ENCODE results near the gene GABRR2.
"Not testable (repeated sequence)": the region's sequence is repeated elsewhere in the genome, so short reads cannot be mapped to it uniquely, and the experiment has no call there.

GABRR2 gene

DNA sequence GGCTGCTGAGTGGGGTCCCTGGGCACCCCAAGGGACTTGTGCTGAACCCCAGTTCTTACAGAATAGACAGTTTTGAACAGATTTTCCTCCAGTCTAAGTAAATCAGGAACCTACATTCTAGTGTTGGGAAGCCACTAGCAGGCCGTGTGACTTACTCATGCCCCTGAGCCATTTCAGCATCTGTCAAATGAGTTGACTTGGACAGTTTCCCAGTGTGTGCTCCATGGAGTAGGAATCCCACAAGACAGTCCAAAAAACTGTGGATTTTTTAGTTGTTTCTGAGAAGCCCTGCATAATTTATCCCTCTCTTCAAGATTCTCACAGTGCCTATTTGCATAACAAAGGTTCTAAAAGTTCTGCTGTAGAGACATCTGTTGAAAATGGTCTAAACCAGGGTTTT, 2.1 kb downstream of the GABRR2 start:
- Histone ChIP-seq H3K4me1 (ENCODE audit: insufficient read depth, low read length) (peaks cover 14% of the 10 kb centered on the region), H3K9me3 (ENCODE audit: control insufficient read depth, insufficient read depth, low read length) (no peaks in the 10 kb centered on the region), H3K9ac (ENCODE audit: low read depth, low read length) (no peak overlapping the region), H3K36me3 (ENCODE audit: insufficient read depth, low read length) (no peaks in the 10 kb centered on the region)

DNA sequence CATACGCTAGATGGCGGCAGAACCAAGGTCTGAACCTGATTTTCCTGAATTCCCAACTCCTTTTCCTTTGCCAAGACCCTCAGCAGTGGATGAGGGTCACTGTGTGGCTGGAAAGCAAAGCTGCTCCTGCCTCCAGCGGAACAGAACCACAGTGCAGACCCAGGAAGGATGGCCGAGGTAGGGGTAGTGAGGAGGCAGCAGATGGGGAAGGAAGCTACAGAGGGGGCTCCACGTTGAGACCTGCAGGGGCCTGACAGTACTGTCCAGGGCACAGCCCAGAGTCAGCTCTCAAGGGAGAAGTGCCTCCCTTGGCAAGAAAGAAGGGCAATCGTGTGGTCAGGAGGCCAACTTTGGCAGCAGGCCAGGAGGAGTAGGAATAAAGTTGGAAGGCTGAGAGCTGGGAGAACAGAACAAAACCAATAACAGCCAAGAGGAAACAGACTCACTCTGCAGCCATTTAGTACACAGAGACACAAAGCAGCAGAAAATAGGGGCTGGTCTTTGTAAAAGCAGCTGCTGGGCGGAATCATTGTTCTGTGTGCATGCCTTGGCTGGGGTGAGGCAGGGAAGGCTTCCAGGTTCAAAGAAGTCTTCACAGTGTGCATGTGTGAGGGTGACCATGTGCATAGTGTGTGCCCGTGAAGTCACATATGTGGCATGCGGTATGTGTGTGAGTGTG, 3.1 kb downstream of the GABRR2 start:
- peaks cover 14% of the 10 kb centered on the region for H3K4me1 ChIP-seq (ENCODE audit: insufficient read depth, low read length)
- no peaks in the 10 kb centered on the region for H3K9me3 ChIP-seq (ENCODE audit: control insufficient read depth, insufficient read depth, low read length)
- H3K9ac ChIP-seq (ENCODE audit: low read depth, low read length), result no peak overlapping the region
- H3K36me3 ChIP-seq (ENCODE audit: insufficient read depth, low read length), result no peaks in the 10 kb centered on the region

DNA sequence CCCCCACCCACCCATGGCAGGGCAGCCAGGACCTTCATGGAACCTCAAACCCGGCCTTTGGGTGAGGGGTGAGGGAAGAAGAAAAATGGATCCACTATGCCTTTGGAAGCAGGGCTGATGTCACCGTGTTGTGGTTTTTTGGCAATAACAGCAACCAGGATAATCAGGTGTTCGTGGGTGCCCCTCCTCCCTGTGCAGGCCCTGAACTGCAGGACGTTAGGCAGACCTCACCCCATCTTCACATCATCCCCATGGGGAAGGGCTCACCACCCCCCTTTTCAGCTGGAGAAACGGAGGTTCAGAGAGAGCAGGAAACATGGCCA, 3.6 kb downstream of the GABRR2 start:
- Histone ChIP-seq H3K9ac (ENCODE audit: low read depth, low read length) (no peak overlapping the region), H3K36me3 (ENCODE audit: insufficient read depth, low read length) (no peaks in the 10 kb centered on the region), H3K9me3 (ENCODE audit: control insufficient read depth, insufficient read depth, low read length) (no peaks in the 10 kb centered on the region), H3K4me1 (ENCODE audit: insufficient read depth, low read length) (peaks cover 14% of the 10 kb centered on the region)

DNA sequence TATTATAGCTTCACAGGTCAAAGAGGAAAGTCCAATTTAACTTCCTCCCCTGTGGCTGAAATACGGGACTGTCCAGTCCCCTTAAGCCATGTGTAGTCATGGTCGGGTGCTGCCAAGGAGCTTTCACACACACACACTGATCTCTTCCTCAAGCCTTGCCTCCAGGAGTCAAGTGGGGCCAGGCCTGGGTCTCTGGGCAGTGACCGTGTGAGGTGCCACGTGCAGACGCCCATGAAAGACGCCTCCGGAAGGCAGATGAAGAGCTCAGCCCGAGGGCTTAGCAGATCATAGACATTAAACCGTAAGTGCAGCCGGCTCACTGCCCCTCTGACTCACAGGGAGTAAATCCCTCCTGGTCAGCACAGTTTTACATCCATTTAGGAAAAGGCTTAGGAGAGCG, 4.2 kb downstream of the GABRR2 start:
- H3K36me3 ChIP-seq (ENCODE audit: insufficient read depth, low read length), result no peaks in the 10 kb centered on the region
- H3K9ac ChIP-seq (ENCODE audit: low read depth, low read length), result no peak overlapping the region
- no peaks in the 10 kb centered on the region for H3K9me3 ChIP-seq (ENCODE audit: control insufficient read depth, insufficient read depth, low read length)
- peaks cover 14% of the 10 kb centered on the region for H3K4me1 ChIP-seq (ENCODE audit: insufficient read depth, low read length)

DNA sequence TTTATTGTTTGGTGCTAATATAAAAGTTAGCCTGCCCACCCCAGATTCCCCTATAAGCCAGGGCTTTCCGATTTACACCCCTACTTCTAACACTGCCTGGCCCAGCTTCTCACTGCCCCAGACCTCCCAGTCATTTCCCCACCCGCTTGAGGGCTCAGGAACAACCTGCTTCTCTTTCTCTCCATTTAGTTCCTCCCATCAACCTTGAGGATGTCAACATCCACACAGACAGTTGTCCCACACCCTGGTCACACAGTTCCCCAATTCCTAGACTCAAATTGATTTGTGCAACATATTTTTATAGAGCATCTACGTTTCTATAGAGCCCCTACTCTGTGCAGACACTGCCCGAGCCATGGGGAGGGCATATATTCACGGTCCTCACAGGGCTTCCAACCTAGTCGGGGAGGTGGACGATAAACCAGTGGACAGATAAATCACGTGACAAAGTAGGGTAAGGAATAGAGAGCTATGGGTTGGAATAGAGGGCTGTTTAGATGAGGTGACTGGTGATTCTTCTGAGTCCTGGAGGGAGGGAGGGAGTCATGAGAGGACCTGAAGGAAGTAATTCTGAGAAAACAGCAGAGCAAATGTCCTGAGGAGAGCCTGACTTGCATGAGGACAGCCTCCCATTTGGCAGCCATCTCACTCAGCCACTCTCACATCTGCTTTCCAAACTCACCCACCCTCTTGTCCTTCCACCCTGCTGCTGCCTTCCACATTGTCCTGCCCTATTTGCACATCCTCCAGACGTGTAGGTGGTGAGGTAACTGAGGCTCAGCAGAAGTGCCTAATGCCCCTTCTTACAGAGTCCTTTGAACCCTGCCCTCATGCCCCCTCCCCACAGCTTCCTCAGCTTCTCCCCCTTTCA, 6.3 kb downstream of the GABRR2 start:
- Histone ChIP-seq H3K36me3 (ENCODE audit: insufficient read depth, low read length) (no peaks in the 10 kb centered on the region), H3K4me1 (ENCODE audit: insufficient read depth, low read length) (peaks cover 14% of the 10 kb centered on the region), H3K9me3 (ENCODE audit: control insufficient read depth, insufficient read depth, low read length) (no peaks in the 10 kb centered on the region)

DNA sequence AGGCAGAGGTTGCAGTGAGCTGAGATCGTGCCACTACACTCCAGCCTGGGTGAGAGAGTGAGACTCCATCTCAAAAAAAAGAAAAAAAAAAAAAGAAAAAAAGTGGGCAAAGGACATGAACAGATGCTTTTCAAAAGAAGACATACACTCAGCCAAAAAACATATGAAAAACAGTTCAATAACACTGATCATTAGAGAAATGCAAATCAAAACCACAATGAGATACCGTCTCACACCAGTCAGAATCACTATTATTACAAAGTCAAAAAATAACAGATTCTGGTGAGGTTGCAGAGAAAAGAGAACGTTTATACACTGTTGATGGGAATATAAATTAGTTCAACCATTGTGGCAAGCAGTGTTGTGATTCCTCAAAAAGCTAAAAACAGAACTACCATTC, 10.6 kb downstream of the GABRR2 start:
- not testable (repeated sequence) for H3K36me3 ChIP-seq (ENCODE audit: insufficient read depth, low read length); H3K9ac ChIP-seq (ENCODE audit: low read depth, low read length); H3K9me3 ChIP-seq (ENCODE audit: control insufficient read depth, insufficient read depth, low read length); H3K4me1 ChIP-seq (ENCODE audit: insufficient read depth, low read length)

More for the DNA sequence above, 6.3 kb downstream of the GABRR2 start:
- H3K9ac ChIP-seq (ENCODE audit: low read depth, low read length), result no peak overlapping the region

DNA sequence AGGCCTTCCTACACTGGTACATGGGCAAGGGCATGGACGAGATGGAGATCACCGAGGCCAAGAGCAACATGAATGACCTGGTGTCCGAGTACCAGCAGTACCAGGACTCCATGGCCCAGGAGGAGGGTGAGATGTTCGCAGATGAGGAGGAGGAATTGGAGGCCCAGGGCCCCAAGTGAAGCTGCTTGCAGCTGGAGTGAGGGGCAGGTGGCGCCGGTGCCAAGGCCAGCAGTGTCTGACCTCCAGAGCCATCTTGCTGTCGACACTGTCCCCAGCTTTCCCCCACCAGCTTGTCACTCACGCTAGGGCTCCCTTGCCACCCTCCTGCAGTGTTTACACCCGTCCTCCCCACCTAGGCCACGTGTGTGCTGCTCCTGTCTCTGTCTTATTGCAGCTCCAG, 12.2 kb downstream of the GABRR2 start:
- H3K36me3 ChIP-seq (ENCODE audit: insufficient read depth, low read length), result no peaks in the 10 kb centered on the region
- H3K9ac ChIP-seq (ENCODE audit: low read depth, low read length), result no peak overlapping the region
- H3K9me3 ChIP-seq (ENCODE audit: control insufficient read depth, insufficient read depth, low read length), result no peaks in the 10 kb centered on the region
- H3K4me1 ChIP-seq (ENCODE audit: insufficient read depth, low read length), result peaks cover 19% of the 10 kb centered on the region

DNA sequence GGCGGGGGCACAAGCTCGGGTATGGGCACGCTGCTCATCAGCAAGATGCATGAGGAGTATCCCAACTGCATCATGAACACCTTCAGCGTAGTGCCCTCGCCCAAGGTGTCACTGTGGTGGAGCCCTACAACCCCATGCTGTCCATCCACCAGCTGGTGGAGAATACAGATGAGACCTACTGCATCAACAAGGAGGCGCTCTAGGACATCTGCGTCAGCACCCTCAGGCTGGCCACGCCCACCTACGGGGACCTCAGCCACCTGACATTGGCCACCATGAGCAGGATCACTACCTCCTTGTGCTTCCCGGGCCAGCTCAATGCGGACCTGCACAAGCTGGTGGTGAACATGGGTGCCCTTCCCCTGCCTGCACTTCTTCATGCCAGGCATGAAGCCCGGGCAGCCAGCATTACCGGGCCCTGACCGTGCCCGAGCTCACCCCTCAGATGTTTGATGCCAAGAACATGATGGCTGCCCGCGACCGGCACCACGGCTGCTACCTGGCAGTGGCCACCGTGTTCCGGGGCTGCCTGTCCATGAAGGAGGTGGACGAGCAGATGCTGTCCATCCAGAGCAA, 12.8 kb downstream of the GABRR2 start:
- no peaks in the 10 kb centered on the region for H3K36me3 ChIP-seq (ENCODE audit: insufficient read depth, low read length)
- peaks cover 22% of the 10 kb centered on the region for H3K4me1 ChIP-seq (ENCODE audit: insufficient read depth, low read length)
- H3K9me3 ChIP-seq (ENCODE audit: control insufficient read depth, insufficient read depth, low read length), result no peaks in the 10 kb centered on the region
- no peak overlapping the region for H3K9ac ChIP-seq (ENCODE audit: low read depth, low read length)

DNA sequence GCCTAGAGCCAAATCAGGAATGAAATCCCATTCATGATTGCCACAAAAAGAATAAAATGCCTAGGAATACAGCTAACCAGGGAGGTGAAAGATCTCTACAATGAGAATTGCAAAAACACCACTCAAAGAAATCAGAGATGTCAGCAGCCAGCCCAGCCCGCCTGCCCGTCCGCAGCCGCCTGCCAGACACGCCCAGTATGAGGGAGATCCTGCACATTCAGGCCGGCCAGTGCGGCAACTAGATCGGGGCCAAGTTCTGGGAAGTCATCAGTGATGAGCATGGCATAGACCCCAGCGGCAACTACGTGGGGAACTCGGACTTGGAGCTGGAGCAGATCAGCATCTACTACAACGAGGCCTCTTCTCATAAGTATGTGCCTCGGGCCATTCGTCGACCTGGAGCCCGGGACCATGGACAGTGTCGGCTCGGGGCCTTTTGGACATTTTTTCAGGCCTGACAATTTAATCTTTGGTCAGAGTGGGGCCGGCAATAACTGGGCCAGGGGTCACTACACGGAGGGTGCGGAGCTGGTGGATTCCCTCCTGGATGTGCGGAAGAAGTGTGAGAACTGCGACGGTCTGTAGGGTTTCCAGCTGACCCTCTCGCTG, 13.4 kb downstream of the GABRR2 start:
- no peak overlapping the region for H3K9ac ChIP-seq (ENCODE audit: low read depth, low read length)
- H3K9me3 ChIP-seq (ENCODE audit: control insufficient read depth, insufficient read depth, low read length), result no peaks in the 10 kb centered on the region
- H3K4me1 ChIP-seq (ENCODE audit: insufficient read depth, low read length), result peaks cover 22% of the 10 kb centered on the region
- no peaks in the 10 kb centered on the region for H3K36me3 ChIP-seq (ENCODE audit: insufficient read depth, low read length)

DNA sequence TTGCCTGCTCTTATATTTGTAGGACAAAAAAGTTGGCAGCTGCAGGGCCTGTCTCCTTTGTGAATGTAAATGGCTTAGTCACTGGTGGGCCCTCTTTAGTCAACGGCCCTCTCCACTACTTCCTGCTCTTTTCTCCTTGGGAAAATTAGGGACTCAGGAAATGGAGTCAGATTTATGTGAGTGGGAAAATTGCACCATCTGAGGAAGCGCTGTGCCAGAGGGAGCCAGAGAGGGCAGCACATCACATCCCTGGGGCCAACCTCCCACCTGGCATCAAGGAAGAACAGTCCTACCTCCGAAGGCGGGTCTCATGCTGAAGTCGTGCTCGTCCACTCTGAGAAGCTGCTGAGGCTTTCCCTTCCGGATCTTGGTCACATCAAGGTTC, 15.6 kb downstream of the GABRR2 start:
- Histone ChIP-seq H3K9ac (ENCODE audit: low read depth, low read length) (no peak overlapping the region), H3K36me3 (ENCODE audit: insufficient read depth, low read length) (no peaks in the 10 kb centered on the region), H3K4me1 (ENCODE audit: insufficient read depth, low read length) (peaks cover 22% of the 10 kb centered on the region), H3K9me3 (ENCODE audit: control insufficient read depth, insufficient read depth, low read length) (no peaks in the 10 kb centered on the region)

DNA sequence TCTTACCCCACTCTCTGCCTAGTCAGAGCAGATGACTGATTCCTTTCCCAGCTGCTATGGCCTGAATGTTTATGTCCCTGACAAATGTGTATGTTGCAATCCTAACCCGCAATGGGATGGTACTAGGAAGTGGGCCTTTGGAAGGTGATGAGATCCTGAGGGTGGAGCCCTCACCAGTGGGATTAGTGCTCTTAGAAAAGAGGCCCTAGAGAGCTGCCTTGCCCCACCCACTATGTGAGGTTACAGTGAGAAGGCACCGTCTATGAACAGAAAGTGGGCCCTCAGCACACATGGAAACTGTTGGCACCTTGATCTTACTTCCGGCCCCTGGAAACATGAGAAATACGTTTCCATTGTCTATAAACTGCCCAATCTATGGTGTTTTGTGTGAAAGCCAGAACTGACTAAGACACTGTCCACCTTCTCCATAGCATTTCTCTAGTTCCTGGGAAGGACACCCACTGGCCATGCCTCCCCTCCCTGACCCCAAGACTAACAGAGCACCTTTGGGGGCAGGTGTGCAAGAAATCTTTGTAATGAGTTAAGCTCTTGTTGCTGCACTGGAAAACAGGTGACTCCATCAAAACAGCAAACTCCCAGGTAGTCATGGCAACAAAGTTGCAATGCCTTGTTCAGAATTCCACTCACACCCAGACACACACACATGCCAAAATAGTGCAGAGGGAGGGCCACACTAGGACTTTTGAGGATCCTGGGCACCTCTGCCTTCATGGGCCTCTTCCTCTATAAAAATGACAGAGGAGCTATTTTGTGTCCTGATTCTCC, 16.2 kb downstream of the GABRR2 start:
- Histone ChIP-seq H3K9ac (ENCODE audit: low read depth, low read length) (no peak overlapping the region), H3K4me1 (ENCODE audit: insufficient read depth, low read length) (peaks cover 22% of the 10 kb centered on the region), H3K9me3 (ENCODE audit: control insufficient read depth, insufficient read depth, low read length) (no peaks in the 10 kb centered on the region), H3K36me3 (ENCODE audit: insufficient read depth, low read length) (no peaks in the 10 kb centered on the region)

DNA sequence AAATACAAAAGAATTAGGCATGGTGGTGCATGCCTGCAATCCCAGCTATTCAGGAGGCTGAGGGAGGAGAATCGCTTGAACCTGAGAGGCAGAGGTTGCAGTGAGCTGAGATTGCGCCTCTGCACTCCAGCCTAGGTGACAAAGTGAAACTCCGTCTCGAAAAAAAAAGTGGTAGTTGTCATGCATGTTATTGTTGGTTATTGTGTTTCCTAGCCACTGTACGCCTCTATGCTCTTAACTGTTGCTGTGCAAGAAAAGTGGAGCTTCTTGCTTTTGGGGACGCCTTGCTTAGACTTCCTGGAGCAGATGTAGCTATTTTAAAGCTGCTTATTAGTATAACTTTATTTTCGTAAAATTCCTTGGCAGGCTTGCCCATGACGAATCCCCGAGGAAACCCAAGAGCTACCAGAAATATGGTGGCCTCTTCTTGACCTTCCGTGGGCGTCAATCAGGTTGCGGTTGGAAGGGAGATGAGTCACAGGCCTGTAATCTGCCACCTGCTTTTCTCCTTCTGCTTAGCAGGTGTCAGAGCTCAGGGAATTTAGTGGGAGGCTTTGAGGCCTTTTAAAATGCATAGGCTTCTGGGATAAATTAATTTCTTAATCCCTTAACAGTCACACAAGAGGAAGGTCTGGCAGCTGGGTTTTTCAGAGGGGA, 17.3 kb downstream of the GABRR2 start:
- no peak overlapping the region for H3K9ac ChIP-seq (ENCODE audit: low read depth, low read length)
- H3K9me3 ChIP-seq (ENCODE audit: control insufficient read depth, insufficient read depth, low read length), result no peaks in the 10 kb centered on the region
- H3K4me1 ChIP-seq (ENCODE audit: insufficient read depth, low read length), result peaks cover 22% of the 10 kb centered on the region
- H3K36me3 ChIP-seq (ENCODE audit: insufficient read depth, low read length), result no peaks in the 10 kb centered on the region

DNA sequence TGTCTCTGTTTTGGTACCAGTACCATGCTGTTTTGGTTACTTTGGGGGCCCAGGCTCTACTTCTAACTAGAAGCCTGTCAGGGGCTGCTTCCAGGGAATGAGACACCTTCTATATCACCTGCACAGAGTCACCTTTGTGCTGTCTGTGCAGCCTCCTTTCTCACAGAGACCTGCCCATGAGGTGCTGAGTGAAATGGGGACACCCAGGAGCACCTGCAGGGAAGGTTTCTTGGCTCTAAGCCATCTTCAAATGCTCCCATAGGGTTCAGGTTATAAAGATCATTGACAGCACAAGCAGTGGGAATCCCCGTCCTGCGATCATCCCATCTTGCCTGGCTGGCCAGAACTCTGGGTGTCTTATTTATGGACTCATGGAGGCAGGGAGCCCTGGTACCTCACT, 19.1 kb downstream of the GABRR2 start:
- Histone ChIP-seq H3K36me3 (ENCODE audit: insufficient read depth, low read length) (no peaks in the 10 kb centered on the region), H3K4me1 (ENCODE audit: insufficient read depth, low read length) (peaks cover 22% of the 10 kb centered on the region), H3K9ac (ENCODE audit: low read depth, low read length) (no peak overlapping the region), H3K9me3 (ENCODE audit: control insufficient read depth, insufficient read depth, low read length) (no peaks in the 10 kb centered on the region)

DNA sequence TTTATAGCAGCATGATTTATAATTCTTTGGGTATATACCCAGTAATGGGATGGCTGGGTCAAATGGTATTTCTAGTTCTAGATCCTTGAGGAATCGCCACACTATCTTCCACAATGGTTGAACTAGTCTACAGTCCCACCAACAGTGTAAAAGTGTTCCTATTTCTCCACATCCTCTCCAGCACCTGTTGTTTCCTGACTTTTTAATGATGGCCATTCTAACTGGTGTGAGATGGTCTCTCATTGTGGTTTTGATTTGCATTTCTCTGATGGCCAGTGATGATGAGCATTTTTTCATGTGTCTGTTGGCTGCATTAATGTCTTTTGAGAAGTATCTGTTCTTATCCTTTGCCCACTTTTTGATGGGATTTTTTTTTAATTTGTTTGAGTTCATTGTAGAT, 20.0 kb downstream of the GABRR2 start:
- H3K9ac ChIP-seq (ENCODE audit: low read depth, low read length); H3K9me3 ChIP-seq (ENCODE audit: control insufficient read depth, insufficient read depth, low read length); H3K36me3 ChIP-seq (ENCODE audit: insufficient read depth, low read length): not testable (repeated sequence)
- H3K4me1 ChIP-seq (ENCODE audit: insufficient read depth, low read length), result peaks cover 22% of the 10 kb centered on the region

Measured in ES-I3 (cell line).